A549 treated with RU486 at 1 μM for 4 hours (cell line): ENCODE results near the gene OR4C5. TPM values are rescaled to one million over a fixed set of nuclear protein-coding genes. Genes with fewer than 3 reads are reported as not detected.

ENCODE experiments used
- total RNA-seq: library from RNA; stranded (reverse); fragments of 200-300 nt; extraction: Qiagen RNA extraction; gene quantifications from 5 replicates; pipeline ENCODE4 v1.2.3, GENCODE V29; 2022; ENCODE audit warnings: low read depth

OR4C5 gene
- not detected in 5 replicates for total RNA-seq

DNA sequence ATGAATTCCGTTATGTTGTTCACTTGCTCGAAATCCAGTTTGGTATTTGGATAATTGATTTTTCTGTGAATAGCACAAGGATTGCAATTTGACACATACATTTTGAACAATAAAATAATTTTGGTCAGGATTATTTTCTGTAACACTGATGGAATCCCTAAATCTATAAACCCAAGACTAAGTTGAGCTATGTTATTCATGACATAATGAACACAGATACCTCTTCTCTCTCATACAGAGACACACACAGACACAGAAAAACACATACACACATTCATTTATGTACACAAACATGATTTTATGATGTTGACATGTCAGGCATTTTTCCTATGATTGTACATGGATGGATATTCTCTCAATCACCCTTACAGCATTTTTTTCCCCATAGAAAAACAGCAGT, at the start of gene OR4C5:
Gene OR4C5 (minus strand): TSS at position 101 of the 400 bp plus-strand sequence. CDS start 0 bp downstream, at position 101.

DNA sequence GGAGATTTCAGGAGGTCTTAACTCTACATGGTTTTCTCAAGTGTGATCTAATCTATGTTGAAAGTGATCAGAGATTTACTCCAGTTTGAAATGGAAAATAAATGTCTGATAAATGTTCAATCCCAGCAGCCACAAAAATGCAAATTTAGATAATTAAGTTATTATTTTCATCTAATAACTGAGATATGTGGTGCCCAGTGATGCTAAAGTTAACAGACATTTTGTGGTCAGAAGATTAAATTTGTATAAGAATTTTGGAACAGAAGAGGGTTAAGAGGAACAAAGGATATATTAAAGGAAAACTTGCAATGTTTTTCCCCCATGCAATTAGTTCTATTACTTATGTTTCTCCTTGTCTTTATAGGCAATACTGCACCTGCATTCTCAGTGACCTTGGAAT, 41.6 kb downstream of the OR4C5 start, which contains the start of gene OR4C3:
Gene OR4C3 (plus strand): TSS at position 301 of the 400 bp plus-strand sequence. CDS start 102 bp downstream, outside the sequence.

Other genes with a start within 250 kb of the OR4C5 start
- not detected in 5 replicates for gene OR4B1, start 149.7 kb downstream of the OR4C5 start, total RNA-seq
- gene OR4X2, start 121.4 kb downstream of the OR4C5 start, total RNA-seq: not detected in 5 replicates
- gene OR4X1, start 102.6 kb downstream of the OR4C5 start, total RNA-seq: not detected in 5 replicates
- gene OR4S1, start 60.2 kb downstream of the OR4C5 start, total RNA-seq: not detected in 5 replicates
- not detected in 5 replicates for gene OR4C3, start 41.5 kb downstream of the OR4C5 start, total RNA-seq
- gene OR4A47, start 122.3 kb upstream of the OR4C5 start, total RNA-seq: not detected in 5 replicates